T follicular helper cell (primary cell): ENCODE data around the gene SLC9A2.

Experiments used
- DNase-seq: peaks from one replicate; pipeline ENCODE4 v3.0.0-alpha.2; 2020; ENCODE audit warnings: low read depth
- total RNA-seq, 2 experiments: gene quantifications; one replicate each; lab custom pipeline; 2026; lab: John Stamatoyannopoulos, UW

Gene SLC9A2
- total RNA-seq = 0 reads per million in 2 experiments

GRCh38 chr2:102619414-102620319 is at the start of gene SLC9A2:
Gene SLC9A2 (plus strand): TSS chr2:102619553. CDS start chr2:102619849, 296 bp downstream.
- DNase-seq = no peak

GRCh38 chr2:102575888-102576287 is 43.5 kb upstream of the SLC9A2 start:
- no peak for DNase-seq

- no peak for DNase-seq
Observed at GRCh38 chr2:102578376-102578775, 41.0 kb upstream of the SLC9A2 start.

GRCh38 chr2:102581911-102582310 is 37.4 kb upstream of the SLC9A2 start:
- no peak for DNase-seq

- no peak for DNase-seq
Observed at GRCh38 chr2:102582845-102583244, 36.5 kb upstream of the SLC9A2 start.

- DNase-seq = no peak
Observed at GRCh38 chr2:102585847-102586404, 33.4 kb upstream of the SLC9A2 start.

GRCh38 chr2:102588213-102588939 is 31.0 kb upstream of the SLC9A2 start:
- no peak for DNase-seq

GRCh38 chr2:102589444-102589843 is 29.9 kb upstream of the SLC9A2 start:
- DNase-seq = no peak

GRCh38 chr2:102591491-102592045 is 27.8 kb upstream of the SLC9A2 start:
- DNase-seq = no peak

- DNase-seq = no peak
Observed at GRCh38 chr2:102592601-102593000, 26.8 kb upstream of the SLC9A2 start.

GRCh38 chr2:102593516-102593915 is 25.8 kb upstream of the SLC9A2 start:
- DNase-seq = no peak

GRCh38 chr2:102594445-102595016 is 24.8 kb upstream of the SLC9A2 start:
- DNase-seq = no peak

GRCh38 chr2:102597788-102598187 is 21.6 kb upstream of the SLC9A2 start:
- no peak for DNase-seq

GRCh38 chr2:102599486-102599885 is 19.9 kb upstream of the SLC9A2 start:
- DNase-seq = no peak

- DNase-seq = no peak
Observed at GRCh38 chr2:102601730-102602129, 17.6 kb upstream of the SLC9A2 start.

GRCh38 chr2:102603904-102604303 is 15.4 kb upstream of the SLC9A2 start:
- DNase-seq = no peak

GRCh38 chr2:102604769-102605168 is 14.6 kb upstream of the SLC9A2 start:
- no peak for DNase-seq

- DNase-seq = no peak
Observed at GRCh38 chr2:102606353-102606752, 13.0 kb upstream of the SLC9A2 start.

GRCh38 chr2:102615620-102616436 is 3.5 kb upstream of the SLC9A2 start:
- DNase-seq = no peak

GRCh38 chr2:102618452-102619413 is 620 bp upstream of the SLC9A2 start:
- DNase-seq = no peak
